ENCODE data around the gene PRIMA1.

PRIMA1 gene

GRCh38 chr14:93794756-93795155, 6.5 kb upstream of the PRIMA1 start:
- DNase-seq (ENCODE audit: low read depth): no peak

DNA sequence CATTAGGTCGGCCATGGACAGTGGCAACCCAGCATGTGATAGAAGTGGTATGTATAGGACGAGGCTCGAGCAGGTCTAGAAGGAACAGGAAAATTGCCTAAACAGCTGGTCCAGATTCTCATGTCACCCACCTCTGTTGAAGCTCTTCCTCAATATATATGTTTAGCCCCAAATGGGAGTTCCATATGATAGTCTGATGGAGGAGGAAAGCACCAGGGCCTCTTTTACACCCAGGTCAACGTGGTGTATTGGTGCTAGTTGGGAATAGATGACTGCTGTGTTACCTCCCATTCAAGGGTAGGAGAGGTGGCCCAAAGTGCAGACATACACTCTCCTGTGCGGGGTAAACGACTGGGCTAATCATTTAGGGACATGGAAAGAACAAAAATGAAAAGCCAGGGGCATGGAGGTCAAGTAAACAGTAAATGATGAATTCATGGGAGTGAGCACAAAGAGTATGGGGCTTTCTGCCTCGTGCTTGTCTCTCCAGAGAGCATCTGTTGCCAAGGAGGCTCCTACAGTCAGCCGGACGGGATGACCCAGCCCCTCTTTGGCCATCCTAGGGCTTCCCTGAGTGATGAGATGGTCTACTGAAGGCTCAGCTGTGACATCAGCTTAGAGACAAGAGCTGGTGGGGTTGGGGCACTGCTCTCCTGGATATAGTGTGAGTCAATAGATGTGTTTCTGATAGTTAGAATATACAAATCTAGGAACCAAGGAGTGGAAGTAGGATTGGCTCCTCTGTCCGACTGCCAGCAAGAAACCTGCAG, 5.5 kb upstream of the PRIMA1 start:
- DNase-seq (ENCODE audit: low read depth): no peak

DNA sequence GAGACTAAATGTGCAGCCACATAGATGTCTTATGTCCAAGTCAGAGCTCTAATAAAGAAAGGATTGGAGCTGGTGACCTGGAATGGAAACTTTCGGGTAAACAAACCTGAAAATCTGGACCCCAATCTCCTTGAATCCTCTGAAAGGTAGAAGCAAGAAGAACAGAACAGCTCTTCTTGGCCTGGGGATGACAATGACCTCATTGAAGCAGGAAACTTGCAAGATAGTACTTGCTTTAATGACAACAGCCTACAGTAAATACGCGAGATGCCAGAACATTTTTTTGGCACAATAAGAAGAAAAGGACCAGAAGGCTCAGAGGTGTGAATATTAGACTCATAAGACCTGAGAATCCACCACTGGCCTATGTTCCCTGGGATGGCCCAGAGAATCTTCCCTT, 4.1 kb upstream of the PRIMA1 start:
- no peak for DNase-seq (ENCODE audit: low read depth)

GRCh38 chr14:93790966-93791365, 2.7 kb upstream of the PRIMA1 start:
- DNase-seq (ENCODE audit: low read depth): no peak

DNA sequence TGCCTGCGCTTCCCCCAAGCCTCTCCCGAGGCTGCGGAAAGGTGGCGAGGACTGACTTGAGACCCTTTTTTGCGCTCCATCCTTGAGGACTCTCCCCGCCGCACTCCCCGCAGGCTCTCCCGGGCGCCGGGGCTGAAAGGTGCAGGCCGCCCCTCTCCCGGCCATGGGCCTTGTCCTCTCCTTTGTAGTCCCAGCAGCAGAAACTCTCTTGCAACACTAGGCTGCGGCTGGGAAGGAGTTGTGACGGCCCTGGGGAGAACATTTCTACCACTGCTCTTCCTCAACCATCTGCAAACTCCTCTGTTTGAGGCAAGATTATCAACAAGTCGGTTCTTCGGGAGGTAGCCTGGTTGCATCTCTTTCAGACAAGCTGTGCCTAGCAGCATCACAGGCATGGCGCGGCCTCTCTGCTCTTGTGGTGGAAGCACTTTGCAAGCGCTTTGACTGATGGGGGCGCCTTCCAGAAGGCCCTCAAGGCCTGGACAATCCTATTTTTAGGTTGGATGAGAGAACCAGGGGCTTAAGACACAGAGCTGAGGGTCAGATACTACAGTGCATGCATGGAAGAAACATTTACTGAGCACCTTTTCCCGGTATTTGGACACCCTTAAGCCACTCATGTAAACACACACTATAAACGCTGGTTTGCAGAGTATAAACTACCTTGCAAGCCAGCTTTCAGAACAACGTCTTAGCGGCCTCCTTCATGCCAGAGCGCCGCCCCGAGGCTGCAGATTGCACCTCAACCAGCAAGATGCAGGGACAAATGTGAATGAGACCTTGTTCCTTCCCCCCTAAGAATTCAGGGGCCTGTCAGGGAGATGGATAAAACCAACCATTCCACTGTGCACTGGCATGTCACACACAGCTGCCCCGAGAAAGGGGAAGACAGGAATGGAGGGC, 1.2 kb upstream of the PRIMA1 start:
- no peak for DNase-seq (ENCODE audit: low read depth)

- no peak for DNase-seq (ENCODE audit: low read depth)
These were observed 400 bp upstream of the PRIMA1 start for GRCh38 chr14:93788543-93789227.

DNA sequence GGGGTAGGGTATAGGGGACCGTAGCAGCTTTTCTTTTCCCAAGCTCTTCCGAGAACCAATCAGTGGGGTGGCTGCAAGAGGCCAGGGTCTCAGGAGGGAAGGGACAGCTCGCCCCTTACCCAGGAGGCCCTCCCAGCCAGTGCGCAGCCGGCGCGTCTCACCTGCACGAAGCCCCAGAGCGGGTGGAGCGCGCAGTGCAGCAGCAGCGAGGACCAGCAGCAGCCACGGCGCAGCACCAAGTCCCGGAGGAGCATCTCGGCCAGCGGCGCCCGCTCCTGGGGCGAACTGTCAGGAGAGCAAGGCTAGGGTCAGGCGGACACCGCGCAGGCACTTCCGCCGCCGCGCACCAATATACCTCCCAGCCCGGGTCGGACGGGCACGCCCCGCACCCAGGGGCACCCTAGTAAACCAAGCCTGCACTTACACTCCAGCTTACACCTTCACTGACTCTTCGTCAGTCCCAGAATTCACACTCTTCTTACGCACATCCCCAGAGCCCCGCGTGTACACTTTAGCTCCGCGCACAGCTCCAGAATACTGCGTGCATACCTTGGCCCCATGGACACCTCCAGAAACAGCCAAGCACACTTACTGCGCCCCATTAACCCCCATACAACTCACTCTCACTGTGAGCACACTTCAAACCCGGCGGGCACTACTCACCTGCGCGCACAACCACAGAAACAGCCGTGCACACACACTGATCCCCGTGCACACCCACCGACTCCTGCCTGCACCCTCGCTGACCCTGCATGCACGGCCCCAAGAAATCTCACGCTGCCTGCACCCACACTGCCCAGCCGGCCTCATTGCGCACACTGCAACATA, 606 bp downstream of the PRIMA1 start:
- no peak for DNase-seq (ENCODE audit: low read depth)

- no peak for DNase-seq (ENCODE audit: low read depth)
These were observed 2.9 kb downstream of the PRIMA1 start for GRCh38 chr14:93785423-93785822.

- no peak for DNase-seq (ENCODE audit: low read depth)
These were observed 3.4 kb downstream of the PRIMA1 start for GRCh38 chr14:93784878-93785277.

- no peak for DNase-seq (ENCODE audit: low read depth)
These were observed 7.4 kb downstream of the PRIMA1 start for GRCh38 chr14:93780813-93781400.

DNA sequence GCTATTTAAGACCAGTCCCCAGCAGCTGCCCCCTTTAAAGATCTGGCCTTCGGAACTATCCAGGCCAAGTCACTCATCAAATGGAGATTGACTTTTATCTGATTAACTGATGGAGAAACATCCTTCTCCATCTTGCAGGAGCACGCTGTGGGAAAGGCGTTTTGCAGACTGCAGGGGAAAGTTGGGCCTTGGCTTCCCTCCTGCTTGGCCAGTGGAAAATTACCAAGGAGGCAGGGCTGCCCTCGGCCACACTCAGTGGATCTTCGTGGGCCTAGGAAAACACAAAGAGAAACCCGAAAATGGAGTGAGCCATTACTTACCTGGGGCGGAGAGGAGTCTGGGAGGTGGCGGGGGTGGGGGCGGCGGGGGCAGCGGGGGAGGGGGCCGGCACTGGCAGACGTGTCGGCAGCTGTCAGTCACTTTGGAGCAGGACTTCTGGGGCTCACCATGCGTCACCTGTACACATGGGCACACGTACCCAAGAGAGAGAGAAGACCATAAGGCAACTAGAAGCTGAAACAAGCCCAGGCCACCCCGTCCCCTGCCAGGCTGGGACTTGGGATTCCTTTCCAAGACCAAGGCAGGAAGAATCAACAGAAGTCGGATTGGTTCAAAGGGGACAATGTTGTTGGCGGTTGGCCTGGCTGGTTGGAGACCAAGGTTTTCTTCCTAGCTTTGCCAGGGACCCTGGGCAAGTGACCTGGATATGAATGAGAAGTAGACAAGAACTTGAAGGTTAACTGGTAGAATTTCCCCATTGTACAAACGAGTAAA, 9.2 kb downstream of the PRIMA1 start:
- no peak for DNase-seq (ENCODE audit: low read depth)

DNA sequence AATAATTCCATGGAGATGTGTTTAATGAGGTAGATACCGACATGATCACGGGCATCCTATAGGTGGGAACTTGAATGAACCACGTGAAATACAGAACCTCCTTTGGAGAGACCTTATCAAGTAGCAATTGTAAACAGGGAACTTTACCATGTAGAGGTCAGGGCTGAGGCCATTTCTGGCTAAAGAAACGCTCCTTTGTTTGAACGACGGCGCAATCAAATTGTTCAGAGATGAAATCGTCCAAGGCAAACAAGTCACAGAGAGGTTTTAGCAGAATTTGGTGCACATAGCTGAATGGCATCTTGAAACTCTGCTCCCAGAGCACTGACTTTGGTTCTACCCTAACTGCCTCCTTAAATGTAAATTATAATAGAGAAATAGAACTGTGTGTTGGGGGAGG, 9.8 kb downstream of the PRIMA1 start:
- DNase-seq (ENCODE audit: low read depth): no peak

DNA sequence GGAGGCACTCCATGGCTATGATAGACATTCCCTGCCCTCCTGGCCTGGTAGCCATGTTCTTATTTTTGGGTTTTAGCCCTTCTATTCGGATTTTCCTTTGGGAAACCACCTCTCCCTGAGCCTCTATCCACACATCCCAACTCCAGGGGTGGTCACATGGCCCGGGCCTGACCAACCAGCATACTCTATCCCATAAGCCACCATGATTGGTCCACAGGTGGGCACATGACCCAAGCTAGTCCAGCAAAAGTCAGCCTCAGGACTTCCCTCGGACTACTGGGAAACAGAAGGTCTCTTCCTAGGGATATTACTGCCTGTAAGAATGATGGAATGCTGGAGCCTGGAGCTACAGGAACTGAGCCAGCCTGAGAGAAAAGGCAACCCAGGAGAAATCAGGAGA, 12.5 kb downstream of the PRIMA1 start:
- DNase-seq (ENCODE audit: low read depth): no peak

DNA sequence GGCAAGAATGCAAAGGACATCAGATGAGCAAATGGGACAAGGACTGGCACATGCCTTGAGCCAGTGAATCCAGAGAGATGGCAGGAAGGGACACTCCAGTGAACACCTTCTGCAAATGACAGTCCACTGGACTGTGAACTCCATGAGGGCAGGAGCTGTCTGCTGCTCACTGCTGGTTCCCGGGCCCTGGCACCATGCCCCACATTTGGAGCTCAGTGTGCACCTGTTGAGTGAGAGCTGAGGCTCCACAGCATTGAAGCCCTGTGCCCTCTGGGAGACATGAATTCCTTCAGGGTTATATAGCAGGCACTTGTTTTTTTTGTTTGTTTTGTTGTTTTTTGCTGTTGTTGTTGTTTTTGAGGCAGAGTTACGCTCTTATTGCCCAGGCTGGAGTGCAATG, 13.1 kb downstream of the PRIMA1 start:
- no peak for DNase-seq (ENCODE audit: low read depth)

GRCh38 chr14:93772263-93772662, 16.0 kb downstream of the PRIMA1 start:
- no peak for DNase-seq (ENCODE audit: low read depth)

DNA sequence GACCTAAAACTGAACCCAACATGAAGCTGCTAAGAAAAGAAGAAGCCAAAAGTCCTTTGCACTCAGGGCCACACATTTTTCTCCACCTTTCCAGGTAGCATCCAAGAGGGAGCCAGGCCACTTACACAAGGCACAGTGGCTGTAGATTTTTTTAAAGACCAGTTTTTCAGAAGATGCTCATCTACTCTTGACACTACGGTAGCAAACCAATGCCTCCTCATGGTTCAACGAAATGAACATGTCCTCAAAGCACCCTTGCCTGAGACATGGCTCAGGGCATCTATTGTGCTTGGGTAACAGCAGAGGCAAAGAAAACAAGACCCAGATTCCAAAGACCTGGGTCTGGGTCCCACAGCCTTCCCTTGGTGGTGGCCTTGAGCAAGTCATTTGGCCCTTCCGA, 22.3 kb downstream of the PRIMA1 start:
- no peak for DNase-seq (ENCODE audit: low read depth)

DNA sequence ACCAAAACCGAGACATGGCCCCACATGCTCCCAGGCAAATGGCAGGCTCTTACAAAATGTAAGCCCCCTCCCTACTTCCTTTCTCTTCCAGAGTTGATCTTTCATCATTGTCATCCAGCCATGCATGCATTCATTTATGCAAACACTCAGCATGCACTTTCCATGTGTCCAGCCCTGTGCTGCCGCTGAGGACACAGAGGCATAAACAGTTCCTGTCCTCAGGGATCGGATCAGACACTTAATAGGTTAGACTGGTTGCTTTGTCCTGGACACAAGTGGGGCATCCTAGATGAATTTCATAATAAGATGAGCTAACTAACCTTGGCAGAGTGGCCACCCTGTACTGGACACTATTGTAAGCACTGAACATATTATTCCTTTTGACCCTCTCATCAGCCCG, 23.1 kb downstream of the PRIMA1 start:
- DNase-seq (ENCODE audit: low read depth): no peak

GRCh38 chr14:93764211-93764659, 24.1 kb downstream of the PRIMA1 start:
- no peak for DNase-seq (ENCODE audit: low read depth)

DNA sequence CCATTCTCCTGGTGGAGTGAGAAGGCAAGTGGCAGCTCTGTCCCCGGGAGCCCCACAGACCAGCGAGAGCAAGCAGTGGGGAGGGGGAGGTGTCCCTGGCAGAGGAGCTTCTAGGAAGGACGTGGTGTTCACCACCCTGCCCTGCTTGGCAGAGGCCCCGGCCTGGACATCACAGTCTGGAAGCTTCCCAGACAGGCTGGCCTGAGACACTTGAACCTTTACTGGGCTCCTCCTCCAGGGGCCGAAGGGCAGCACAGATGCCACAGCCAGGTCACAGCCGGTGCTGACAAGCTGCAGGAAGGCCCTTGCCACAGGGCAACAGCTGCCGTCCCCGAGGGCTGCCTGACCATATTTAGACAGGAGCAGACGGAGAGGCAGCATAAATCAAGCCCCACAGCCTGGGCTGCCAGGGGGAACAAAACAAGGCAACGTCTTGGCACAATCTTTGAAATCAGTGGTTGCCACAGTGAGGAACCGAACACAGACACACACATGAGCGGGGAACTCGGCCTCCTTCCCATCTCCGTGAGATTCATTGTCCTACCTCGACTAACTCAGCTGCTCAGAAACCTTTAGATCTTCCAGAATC, 28.5 kb downstream of the PRIMA1 start:
- DNase-seq (ENCODE audit: low read depth): no peak

DNA sequence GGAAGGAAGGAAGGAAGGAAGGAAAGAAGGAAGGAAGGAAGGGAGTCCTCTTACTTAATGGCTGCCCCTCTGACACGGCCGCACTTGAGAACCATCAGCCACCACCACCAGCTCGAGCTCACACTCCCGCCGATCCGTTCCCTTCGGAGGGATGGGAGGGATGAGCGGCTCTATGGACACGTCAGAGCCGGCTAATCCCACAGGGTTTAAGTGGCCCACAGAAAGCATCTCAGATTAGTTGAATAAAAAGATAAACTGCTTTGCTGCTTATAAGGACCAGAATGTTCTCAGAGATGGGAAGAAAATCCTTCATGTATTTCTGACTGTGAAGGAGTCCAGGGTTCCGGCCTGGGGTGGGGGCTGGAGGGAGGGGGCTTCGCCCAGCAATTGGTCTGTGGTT, 31.1 kb downstream of the PRIMA1 start:
- no peak for DNase-seq (ENCODE audit: low read depth)
